Limb (tissue), 2 donors: ENCODE data around the gene CDK5RAP2.
"Not testable (repeated sequence)": the region's sequence is repeated elsewhere in the genome, so short reads cannot be mapped to it uniquely, and the experiment has no call there.

Experiments used
- DNase-seq, 2 donors: peaks; one replicate each; pipeline ENCODE4 v3.0.0-alpha.2; 2016; ENCODE audit errors: extremely low spot score in 2 of 2

Gene CDK5RAP2

GRCh38 chr9:120545701-120546550 lies 34.0 kb downstream of the CDK5RAP2 start:
- DNase-seq, result no peak

- no peak for DNase-seq
Observed at GRCh38 chr9:120544441-120544840, 35.5 kb downstream of the CDK5RAP2 start.

GRCh38 chr9:120542701-120543490 lies 37.1 kb downstream of the CDK5RAP2 start:
- DNase-seq, result no peak

GRCh38 chr9:120541921-120542320 lies 38.0 kb downstream of the CDK5RAP2 start:
- DNase-seq, result no peak

GRCh38 chr9:120539951-120540350 lies 40.0 kb downstream of the CDK5RAP2 start:
- no peak for DNase-seq

- DNase-seq, result no peak
Observed at GRCh38 chr9:120538339-120538738, 41.6 kb downstream of the CDK5RAP2 start.

GRCh38 chr9:120536949-120537640 lies 42.9 kb downstream of the CDK5RAP2 start:
- DNase-seq, result no peak

- DNase-seq, result no peak
Observed at GRCh38 chr9:120536094-120536493, 43.9 kb downstream of the CDK5RAP2 start.

- DNase-seq, result no peak
Observed at GRCh38 chr9:120534266-120534665, 45.7 kb downstream of the CDK5RAP2 start.

GRCh38 chr9:120532891-120533290 lies 47.1 kb downstream of the CDK5RAP2 start:
- DNase-seq, result no peak

- no peak for DNase-seq
Observed at GRCh38 chr9:120532475-120532874, 47.5 kb downstream of the CDK5RAP2 start.

GRCh38 chr9:120531683-120532300 lies 48.2 kb downstream of the CDK5RAP2 start:
- DNase-seq, result no peak

GRCh38 chr9:120530220-120530832 lies 49.6 kb downstream of the CDK5RAP2 start:
- not testable (repeated sequence) for DNase-seq

GRCh38 chr9:120528829-120529228 lies 51.1 kb downstream of the CDK5RAP2 start:
- no peak for DNase-seq

GRCh38 chr9:120528327-120528726 lies 51.6 kb downstream of the CDK5RAP2 start:
- DNase-seq, result no peak

- DNase-seq, result no peak
Observed at GRCh38 chr9:120526534-120526933, 53.4 kb downstream of the CDK5RAP2 start.

- DNase-seq, result no peak
Observed at GRCh38 chr9:120524863-120525262, 55.1 kb downstream of the CDK5RAP2 start.

- no peak for DNase-seq
Observed at GRCh38 chr9:120524038-120524437, 55.9 kb downstream of the CDK5RAP2 start.

GRCh38 chr9:120522558-120522957 lies 57.4 kb downstream of the CDK5RAP2 start:
- DNase-seq, result no peak

- no peak for DNase-seq
Observed at GRCh38 chr9:120522032-120522431, 57.9 kb downstream of the CDK5RAP2 start.

- no peak for DNase-seq
Observed at GRCh38 chr9:120521101-120521500, 58.9 kb downstream of the CDK5RAP2 start.
